DND-41 (cell line): ENCODE measurements around the gene ARL5A.

Experiments
- CTCF ChIP-seq: IDR thresholded peaks from 2 replicates; pipeline ENCODE4 v1.5.1; 2012; ENCODE audit warnings: borderline replicate concordance, low read length, moderate library complexity, mild to moderate bottlenecking; ENCODE audit not compliant: poor library complexity, severe bottlenecking; ENCODE audit errors: extremely low read depth
- EZH2 ChIP-seq: IDR thresholded peaks from 3 replicates; pipeline ENCODE4 v1.6.1; 2012; ENCODE audit warnings: borderline replicate concordance, low read depth, mild to moderate bottlenecking, moderate library complexity, low read length, inconsistent platforms; ENCODE audit not compliant: severe bottlenecking

- no peak for TF ChIP-seq CTCF
- TF ChIP-seq EZH2 = no peak
Measured at GRCh38 chr2:151783133-151783520, 45.1 kb downstream of the ARL5A start.
